IMR-90 (cell line): ENCODE results near the gene ZNF579. TPM values are rescaled to one million over a fixed set of nuclear protein-coding genes. Genes with fewer than 3 reads are reported as not detected.

ENCODE experiments used
- ATAC-seq: fragments of 200-7000 bp; cut with Tn5 transposase; 2 replicates; pipeline ENCODE4 v1.9.1; 2020; ENCODE audit warnings: low read depth, mild to moderate bottlenecking, moderate library complexity
- BruUV-seq: library from RNA; stranded (reverse); fragments of 400-500 nt; replicated peaks from 2 replicates; lab custom pipeline; 2021; lab: Mats Ljungman, UMichigan
- CTCF ChIA-PET: fragments of 300-600 bp; formaldehyde crosslinking; extraction: SDS; loops from one replicate; lab custom pipeline; 2021; ENCODE audit warnings: antibody characterized with exemption; lab: Yijun Ruan, JAX
- POLR2A ChIA-PET: fragments of 300-600 bp; sonication (Branson Sonifier 250); formaldehyde crosslinking; loops from one replicate; lab custom pipeline; 2022; ENCODE audit warnings: antibody characterized with exemption; ENCODE audit not compliant: unreplicated experiment; lab: Charles Lee
- DNase-seq: peaks from one replicate; pipeline ENCODE4 v3.0.0; 2013
- H2AFZ ChIP-seq: replicated peaks from 2 replicates; pipeline ENCODE3; 2013; ENCODE audit warnings: low read length, mild to moderate bottlenecking; ENCODE audit not compliant: poor library complexity
- H2AK5ac ChIP-seq: 2 replicates; pipeline ENCODE4 v1.6.1; 2013; ENCODE audit warnings: low read depth, low read length, inconsistent platforms
- H2AK9ac ChIP-seq: replicated peaks from 2 replicates; pipeline ENCODE3; 2013; ENCODE audit warnings: mild to moderate bottlenecking, low read depth, low read length, moderate library complexity; ENCODE audit not compliant: poor library complexity
- H2BK120ac ChIP-seq: 2 replicates; pipeline ENCODE4 v1.6.1; 2013; ENCODE audit warnings: low read depth, low read length, inconsistent platforms
- H2BK15ac ChIP-seq: 3 replicates; pipeline ENCODE4 v1.6.1; 2013; ENCODE audit warnings: low read depth, low read length, inconsistent platforms
- H2BK20ac ChIP-seq: 2 replicates; pipeline ENCODE4 v1.6.1; 2013; ENCODE audit warnings: low read depth, mild to moderate bottlenecking, inconsistent platforms, low read length, moderate library complexity
- H2BK5ac ChIP-seq: 2 replicates; pipeline ENCODE4 v1.6.1; 2013; ENCODE audit warnings: mild to moderate bottlenecking, low read depth, low read length, inconsistent platforms; ENCODE audit not compliant: poor library complexity, severe bottlenecking
- H3K14ac ChIP-seq: replicated peaks from 2 replicates; pipeline ENCODE4 v1.6.1; 2013; ENCODE audit warnings: low read depth, low read length, inconsistent platforms
- H3K18ac ChIP-seq: 2 replicates; pipeline ENCODE4 v1.6.1; 2013; ENCODE audit warnings: low read depth, low read length, control low read depth
- H3K23ac ChIP-seq: 2 replicates; pipeline ENCODE4 v1.6.1; 2013; ENCODE audit warnings: low read depth, low read length, inconsistent platforms
- H3K27ac ChIP-seq: 2 replicates; pipeline ENCODE4 v1.5.1; 2013; ENCODE audit warnings: mild to moderate bottlenecking, control low read depth, low read length; ENCODE audit not compliant: insufficient read depth
- H3K27me3 ChIP-seq: 2 replicates; pipeline ENCODE4 v1.6.1; 2013; ENCODE audit warnings: low read length; ENCODE audit not compliant: control insufficient read depth, insufficient read depth
- H3K36me3 ChIP-seq: 2 replicates; pipeline ENCODE4 v1.6.1; 2013; ENCODE audit warnings: low read length, mixed read lengths; ENCODE audit not compliant: control insufficient read depth, insufficient read depth
- H3K4ac ChIP-seq: 2 replicates; pipeline ENCODE4 v1.6.1; 2013; ENCODE audit warnings: low read depth, low read length, inconsistent platforms
- H3K4me1 ChIP-seq: 2 replicates; pipeline ENCODE4 v1.6.1; 2013; ENCODE audit warnings: low read length, mixed read lengths; ENCODE audit not compliant: control insufficient read depth, insufficient read depth
- H3K4me2 ChIP-seq: 2 replicates; pipeline ENCODE4 v1.6.1; 2013; ENCODE audit warnings: low read depth, mild to moderate bottlenecking, control low read depth, low read length, moderate library complexity
- H3K4me3 ChIP-seq: 2 replicates; pipeline ENCODE4 v1.5.1; 2013; ENCODE audit warnings: low read depth, mild to moderate bottlenecking, control low read depth, low read length, moderate library complexity; ENCODE audit not compliant: insufficient read depth
- H3K56ac ChIP-seq: 2 replicates; pipeline ENCODE4 v1.6.1; 2013; ENCODE audit warnings: low read length, inconsistent platforms; ENCODE audit not compliant: insufficient read depth; ENCODE audit errors: extremely low read depth
- H3K79me1 ChIP-seq, 2 experiments: 2 replicates each; pipeline ENCODE4 v1.6.1; 2013; ENCODE audit warnings: low read length in 2 of 2, inconsistent platforms in 1 of 2, low read depth in 1 of 2
- H3K9ac ChIP-seq: 2 replicates; pipeline ENCODE4 v1.6.1; 2013; ENCODE audit warnings: low read depth, low read length, control low read depth
- H3K9me1 ChIP-seq: 2 replicates; pipeline ENCODE4 v1.6.1; 2013; ENCODE audit warnings: low read length, inconsistent platforms; ENCODE audit not compliant: insufficient read depth
- H3K9me3 ChIP-seq: 2 replicates; pipeline ENCODE4 v1.6.1; 2013; ENCODE audit warnings: low read length; ENCODE audit not compliant: control insufficient read depth, insufficient read depth
- H4K20me1 ChIP-seq: 2 replicates; pipeline ENCODE4 v1.6.1; 2013; ENCODE audit warnings: low read length, inconsistent platforms; ENCODE audit not compliant: insufficient read depth
- H4K5ac ChIP-seq: 2 replicates; pipeline ENCODE4 v1.6.1; 2013; ENCODE audit warnings: mild to moderate bottlenecking, low read depth, low read length, control low read depth
- H4K8ac ChIP-seq, 2 experiments: 2 replicates each; pipeline ENCODE4 v1.6.1; 2013; ENCODE audit warnings: low read depth in 2 of 2, low read length in 2 of 2, control low read depth in 1 of 2, inconsistent platforms in 1 of 2
- H4K91ac ChIP-seq: 2 replicates; pipeline ENCODE4 v1.6.1; 2013; ENCODE audit warnings: low read depth, low read length, inconsistent platforms; ENCODE audit not compliant: insufficient read depth
- BHLHE40 ChIP-seq: fragments of 150-350 bp; IDR thresholded peaks from 2 replicates; pipeline ENCODE4 v1.6.1; 2016; ENCODE audit warnings: mild to moderate bottlenecking, low read depth, low read length
- WGBS, 2 experiments: methylation state at CpG; one replicate each; pipeline versions ENCODE4 v1.1.5 to v1.1.7; 2013; ENCODE audit warnings: missing lambda C conversion rate in 2 of 2; ENCODE audit not compliant: insufficient read length in 1 of 2; ENCODE audit errors: extremely low coverage in 2 of 2; 5-methylcytosine and 5-hydroxymethylcytosine counted together
- dilution Hi-C: fragments of 300-500 bp; cut with HindIII; formaldehyde crosslinking; loops from one replicate; pipeline ENCODE4 v1.14.3; 2018; ENCODE audit warnings: low sequenced_read_pairs; ENCODE audit not compliant: unreplicated experiment
- in situ Hi-C: fragments of 300-500 bp; cut with MboI; formaldehyde crosslinking; loops from 3 replicates; pipeline ENCODE4 v1.14.3; 2019; ENCODE audit warnings: low sequenced_read_pairs, inconsistent platforms, mixed read lengths
- intact Hi-C: fragments of 100-400 bp; cut with micrococcal nuclease; formaldehyde crosslinking; loops from 2 replicates; pipeline ENCODE4 v1.10.0; 2022
- polyA plus RNA-seq, 3 experiments: library from polyadenylated mRNA; depleted of rRNA; stranded (reverse); fragments of >200 nt; gene quantifications; 2 replicates each; pipeline ENCODE4 v1.2.3, GENCODE V29; 2012; ENCODE audit warnings: low replicate concordance in 1 of 3
- total RNA-seq: library from RNA; depleted of rRNA; stranded (reverse); fragments of >200 nt; gene quantifications from 2 replicates; pipeline ENCODE4 v1.2.3, GENCODE V29; 2012

Gene ZNF579
- total and polyA plus RNA-seq, 2 of the 4 experiments (the other 2 are of a cell fraction): 0.54 to 9.0 TPM

DNA sequence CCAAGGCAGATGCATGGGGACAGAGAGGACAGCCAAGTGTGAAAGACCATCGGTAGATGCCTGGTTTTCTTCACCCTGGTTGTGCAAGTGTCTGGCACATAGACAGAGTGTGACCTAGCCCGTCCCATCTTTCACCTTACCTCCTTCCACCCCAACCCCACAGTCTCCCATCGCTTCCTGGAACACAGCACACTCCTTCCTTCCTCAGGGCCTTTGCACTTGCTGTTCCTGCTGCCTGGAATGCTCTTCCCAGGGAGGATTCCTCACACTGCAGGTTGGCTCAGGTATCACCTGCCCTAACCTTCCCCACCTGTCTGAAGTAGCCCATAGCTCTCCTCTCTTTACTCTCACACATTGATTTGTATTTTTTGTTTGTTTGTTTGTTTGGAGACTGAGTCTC lies 15.7 kb upstream of the ZNF579 start:
- Histone ChIP-seq H2AFZ (no peak overlapping the region), H2AK5ac (no peak overlapping the region), H4K8ac (no peak overlapping the region), H3K9ac (no peak overlapping the region), H3K18ac (no peak overlapping the region), H3K27ac (no peak overlapping the region), H4K91ac (no peak overlapping the region), H3K27me3 (no peaks in the 10 kb centered on the region), H3K4me3 (no peak overlapping the region), H2BK20ac (no peak overlapping the region), H4K5ac (no peak overlapping the region), H2AK9ac (no peak overlapping the region), H3K4ac (no peak overlapping the region), H2BK120ac (no peak overlapping the region), H3K9me3 (no peaks in the 10 kb centered on the region), H3K14ac (no peak overlapping the region), H3K79me1 (peaks cover 15 to 28% of the 10 kb centered on the region in 2 experiments), H3K9me1 (peaks cover 11% of the 10 kb centered on the region), H3K23ac (no peak overlapping the region), H3K56ac (no peak overlapping the region), H3K4me1 (peaks cover 4% of the 10 kb centered on the region; the same call in 1 of the 2 replicates), H3K4me2 (no peak overlapping the region), H4K20me1 (no peaks in the 10 kb centered on the region), H3K36me3 (peaks cover 42% of the 10 kb centered on the region), H2BK15ac (no peak overlapping the region), H2BK5ac (no peak overlapping the region)
- in situ Hi-C loops: no loop called here
- ChIA-PET CTCF (no interaction called here), POLR2A (no interaction called here)
- intact Hi-C loops: no loop called here
- dilution Hi-C loops: no loop called here
- TF ChIP-seq BHLHE40: no peak
- WGBS, 2 experiments: 100% methylated on average over 2 of the region's 3 CpGs; no CpG with 5 or more reads in 1 of the 2 experiments
- DNase-seq (no peak), ATAC-seq (no peak)
- BruUV-seq: no TSS peak
